ENCODE data around the gene CLASP1.
"Not testable (repeated sequence)": the region's sequence is repeated elsewhere in the genome, so short reads cannot be mapped to it uniquely, and the experiment has no call there.

The CLASP1 gene

DNA sequence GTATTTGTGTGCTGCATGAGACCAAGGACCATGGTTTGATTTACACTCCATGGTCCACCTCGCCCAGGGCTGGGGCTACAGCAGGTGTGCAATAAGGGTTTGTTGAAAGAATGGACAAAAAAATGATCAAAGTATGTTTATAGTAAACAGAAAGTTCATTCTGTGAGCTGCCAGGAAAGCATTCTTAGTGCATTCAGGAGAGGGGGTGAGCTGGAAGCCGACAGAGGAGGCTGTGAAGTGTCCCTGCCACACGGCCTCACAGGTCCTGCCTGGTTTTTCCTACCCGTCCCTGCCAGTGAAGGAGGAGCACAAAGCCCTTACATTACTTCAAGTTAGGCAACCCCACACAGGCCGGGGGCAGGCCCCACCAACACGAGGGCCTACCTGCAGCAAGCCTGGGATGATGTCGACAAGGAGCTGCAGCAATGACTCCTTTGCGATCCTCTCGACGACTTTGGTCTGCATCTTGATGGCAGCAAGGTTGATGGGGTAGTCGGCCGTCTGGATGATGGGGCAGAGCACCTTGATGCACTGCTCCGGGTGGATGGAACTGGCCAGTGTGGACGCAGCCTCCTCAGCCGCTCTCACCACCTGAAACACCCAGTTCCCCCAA is 301.0 kb downstream of the CLASP1 start:
- DNase-seq (ENCODE audit: low read depth): no peak

DNA sequence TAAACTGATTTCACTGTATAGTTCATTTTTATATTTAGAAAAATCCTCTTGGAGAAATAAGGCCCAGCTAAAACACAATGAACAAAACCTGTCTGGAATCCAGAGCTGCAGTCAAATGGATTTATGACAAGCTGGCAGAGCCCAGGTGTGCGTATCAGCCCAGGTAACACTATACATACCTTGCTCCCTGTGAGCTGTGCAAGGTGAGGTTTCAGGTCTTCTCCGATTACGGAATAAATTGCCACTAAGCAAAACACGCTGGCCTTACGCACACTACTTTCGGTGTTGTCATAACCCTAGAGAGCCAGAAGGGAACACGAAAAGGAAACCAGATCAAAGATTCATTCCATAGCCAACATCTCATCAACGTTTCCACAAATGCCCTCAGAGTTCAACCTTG is 302.4 kb downstream of the CLASP1 start:
- DNase-seq (ENCODE audit: low read depth): no peak

GRCh38 chr2:121346407-121346806 is 302.9 kb downstream of the CLASP1 start:
- no peak for DNase-seq (ENCODE audit: low read depth)

- DNase-seq (ENCODE audit: low read depth): no peak
Measured at GRCh38 chr2:121345887-121346286, 303.4 kb downstream of the CLASP1 start.

DNA sequence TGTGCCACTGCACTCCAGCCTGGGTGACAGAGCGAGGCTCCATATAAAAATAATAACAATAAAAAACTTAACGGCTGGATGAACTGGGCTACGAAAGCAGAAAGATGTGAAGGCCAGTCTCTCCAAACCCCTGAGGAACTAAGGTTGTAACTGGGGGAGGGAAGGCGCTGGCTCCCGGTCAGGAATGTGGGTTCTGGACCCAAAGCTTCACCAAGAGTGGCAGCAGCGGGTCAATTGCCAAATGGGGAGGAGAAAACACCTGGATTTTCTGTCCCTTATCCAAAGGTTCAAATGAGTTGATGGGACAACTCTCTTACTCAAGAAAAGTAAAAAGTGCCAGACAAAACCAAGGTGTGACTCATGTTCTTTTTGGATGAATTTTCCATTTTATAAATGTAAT is 304.2 kb downstream of the CLASP1 start:
- no peak for DNase-seq (ENCODE audit: low read depth)

GRCh38 chr2:121343828-121344399 is 305.3 kb downstream of the CLASP1 start:
- not testable (repeated sequence) for DNase-seq (ENCODE audit: low read depth)

DNA sequence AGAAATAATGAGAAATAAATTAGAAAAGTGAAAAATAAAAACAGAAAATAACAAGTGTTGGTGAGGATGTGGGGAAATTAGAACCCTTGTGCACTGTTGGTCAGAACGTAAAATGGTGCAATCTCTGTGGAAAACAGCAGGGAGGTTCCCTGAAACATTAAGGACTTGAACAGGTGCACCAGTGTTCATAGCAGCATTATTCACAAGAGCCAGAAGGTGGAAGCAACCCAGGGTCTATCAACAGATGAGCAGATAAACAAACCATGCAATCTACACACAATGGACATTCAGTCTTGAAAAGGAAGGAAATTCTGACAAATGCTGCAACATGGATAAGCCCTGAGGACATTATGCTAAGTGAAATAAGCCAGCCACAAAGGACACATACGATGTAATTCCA is 306.1 kb downstream of the CLASP1 start:
- DNase-seq (ENCODE audit: low read depth): no peak

DNA sequence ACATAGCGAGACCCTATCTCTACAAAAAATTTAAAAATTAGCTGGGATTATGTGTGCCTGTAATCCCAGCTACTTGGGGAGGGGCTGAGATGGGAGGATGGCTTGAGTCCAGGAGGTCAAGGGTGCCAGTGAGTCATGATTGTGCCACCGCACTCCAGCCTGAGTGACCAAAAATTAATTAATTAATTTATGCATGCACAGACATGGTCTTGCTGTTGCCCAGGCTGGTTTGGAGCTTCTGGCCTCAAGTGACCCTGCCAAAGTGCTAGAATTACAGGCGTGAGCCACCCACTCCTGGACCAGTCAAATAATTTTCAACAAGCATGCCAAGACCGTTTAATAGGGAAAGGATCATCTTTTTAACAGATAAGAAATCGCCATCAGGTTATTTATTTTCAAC is 306.5 kb downstream of the CLASP1 start:
- no peak for DNase-seq (ENCODE audit: low read depth)

- no peak for DNase-seq (ENCODE audit: low read depth)
Measured at GRCh38 chr2:121340926-121341325, 308.3 kb downstream of the CLASP1 start.

GRCh38 chr2:121338281-121338680 is 311.0 kb downstream of the CLASP1 start:
- no peak for DNase-seq (ENCODE audit: low read depth)

DNA sequence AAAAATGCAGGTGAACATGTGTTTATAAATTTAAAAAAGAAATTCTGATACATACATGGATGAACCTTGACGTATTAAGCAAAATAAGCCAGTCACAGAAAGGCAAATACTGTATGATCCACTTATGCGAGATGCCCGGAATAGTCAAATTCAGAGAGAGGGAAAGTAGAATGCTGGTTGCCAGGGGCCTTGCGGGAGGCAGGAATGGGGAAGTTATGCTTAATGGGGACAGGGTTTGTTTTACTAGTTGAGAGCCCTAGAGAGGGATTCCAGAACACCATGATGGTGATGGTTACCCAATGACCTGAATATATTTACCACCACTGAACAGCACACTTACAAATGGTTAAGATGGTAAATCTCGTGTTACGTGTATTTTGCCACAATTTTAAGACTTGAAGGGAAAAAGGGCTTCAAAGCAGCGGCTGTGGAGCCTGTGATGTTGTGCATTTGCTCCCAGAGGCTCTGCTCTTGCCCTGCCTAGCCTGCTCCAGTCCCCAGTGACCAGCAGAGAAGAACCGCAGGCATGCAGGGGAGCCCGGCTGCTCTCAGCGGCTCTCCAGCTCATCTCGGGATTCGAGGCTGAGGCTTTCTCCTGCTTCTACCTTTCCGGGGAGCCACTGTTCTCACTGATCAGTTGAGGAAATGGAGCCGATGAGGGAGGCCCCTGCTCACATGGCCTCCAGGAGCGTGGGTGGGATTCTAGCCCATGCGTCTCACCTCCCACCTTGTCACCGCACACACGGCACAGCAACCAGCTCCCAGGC is 312.6 kb downstream of the CLASP1 start:
- no peak for DNase-seq (ENCODE audit: low read depth)

DNA sequence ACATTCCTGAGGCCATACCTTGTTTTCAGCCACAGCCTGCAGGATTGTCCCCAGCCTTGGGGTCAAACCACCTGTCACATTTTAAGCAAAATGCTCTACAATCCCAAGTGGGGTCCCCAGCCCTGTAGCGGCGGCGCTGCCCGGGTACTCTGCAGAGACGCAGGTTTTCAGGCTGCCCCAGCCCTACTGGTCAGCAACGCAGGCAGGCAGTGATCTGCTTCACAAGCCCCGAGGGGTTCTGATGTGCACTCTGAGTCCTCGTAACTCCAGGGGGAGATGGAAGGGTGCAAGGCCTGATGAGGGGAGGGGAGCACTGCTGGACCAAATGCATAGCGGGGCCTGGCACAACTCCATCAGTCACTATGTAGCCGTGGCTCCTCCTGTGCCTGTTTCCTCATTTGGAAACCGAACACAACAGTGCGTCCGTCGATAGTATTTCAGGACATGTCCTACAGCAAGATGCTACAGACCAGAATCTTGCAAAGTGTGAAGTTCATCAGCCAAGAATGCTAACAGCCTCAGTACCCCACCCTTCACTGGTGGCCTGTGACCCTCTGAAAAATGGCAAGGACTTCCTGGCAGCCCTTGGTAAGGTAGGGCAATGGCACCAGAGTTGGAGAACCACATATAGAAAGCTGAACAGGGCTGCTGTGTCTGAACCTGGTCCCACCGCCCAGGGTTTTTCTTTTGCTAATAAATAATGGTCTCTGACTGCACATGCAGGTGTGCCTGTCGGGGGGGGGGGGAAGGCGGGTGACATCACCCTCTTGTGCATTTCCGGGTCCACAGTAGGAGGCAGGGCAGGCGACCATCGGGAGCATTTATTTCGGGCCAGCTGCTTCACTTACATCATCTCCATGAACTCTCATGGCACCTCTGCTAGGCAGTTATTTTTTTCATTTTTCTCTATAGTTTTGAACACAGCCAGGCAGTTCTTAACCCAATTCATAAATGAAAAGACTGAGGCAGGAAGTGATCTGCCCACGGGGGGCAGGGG is 313.7 kb downstream of the CLASP1 start:
- DNase-seq (ENCODE audit: low read depth): no peak

GRCh38 chr2:121334581-121335293 is 314.5 kb downstream of the CLASP1 start:
- no peak for DNase-seq (ENCODE audit: low read depth)

DNA sequence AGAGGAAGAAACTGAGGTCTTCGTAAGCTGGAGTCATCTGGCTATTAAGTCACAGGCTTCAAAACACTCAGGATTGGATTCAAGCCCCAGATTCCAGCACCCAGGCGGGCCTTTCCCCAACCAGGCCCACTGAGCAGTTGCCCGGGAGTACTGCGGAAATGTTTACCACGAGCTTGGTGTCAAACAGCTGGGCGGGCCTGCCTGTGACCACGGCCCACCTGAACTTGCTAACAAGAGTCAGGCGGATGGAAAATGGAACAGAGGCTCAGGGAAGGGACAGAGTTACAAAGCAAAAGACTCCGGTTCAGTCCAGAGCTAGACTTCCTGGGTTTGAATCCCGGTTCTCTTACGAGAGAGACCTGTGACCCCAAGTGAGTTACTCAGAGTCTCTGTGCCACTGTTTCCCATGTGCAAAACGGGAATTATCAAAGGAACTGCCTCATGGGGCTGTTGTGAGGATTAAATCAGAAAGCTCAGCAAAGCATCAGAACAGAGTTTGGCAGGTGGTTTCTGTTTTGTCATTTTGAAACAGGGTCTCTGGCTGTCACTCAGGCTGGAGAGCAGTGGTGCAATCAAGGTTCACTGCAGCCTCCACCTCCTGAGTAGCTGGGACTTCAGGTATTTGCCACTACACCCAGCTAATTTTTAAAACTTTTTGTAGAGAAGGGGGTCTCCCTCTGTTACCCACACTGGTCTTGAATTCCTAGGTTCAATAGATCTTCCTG is 315.3 kb downstream of the CLASP1 start:
- DNase-seq (ENCODE audit: low read depth): no peak

- no peak for DNase-seq (ENCODE audit: low read depth)
Measured at GRCh38 chr2:121333231-121333630, 316.0 kb downstream of the CLASP1 start.

DNA sequence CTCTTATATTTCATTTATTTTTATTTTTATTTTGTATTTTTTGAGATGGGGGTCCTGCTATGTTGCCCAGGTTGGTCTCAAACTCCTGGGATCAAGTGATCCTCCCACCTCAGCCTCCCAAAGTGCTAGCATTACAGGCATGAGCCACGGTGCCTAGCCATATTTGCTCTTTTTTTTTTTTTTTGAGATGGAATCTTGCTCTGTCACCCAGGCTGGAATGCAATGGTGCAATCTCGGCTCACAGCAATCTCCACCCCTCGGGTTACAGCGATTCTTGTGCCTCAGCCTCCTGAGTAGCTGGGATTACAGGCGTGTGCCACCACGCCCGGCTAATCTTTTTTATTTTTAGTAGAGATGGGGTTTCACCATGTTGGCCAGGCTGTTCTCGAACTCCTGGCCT is 317.9 kb downstream of the CLASP1 start:
- DNase-seq (ENCODE audit: low read depth): not testable (repeated sequence)

- no peak for DNase-seq (ENCODE audit: low read depth)
Measured at GRCh38 chr2:121330921-121331320, 318.3 kb downstream of the CLASP1 start.

GRCh38 chr2:121329786-121330185 is 319.5 kb downstream of the CLASP1 start:
- no peak for DNase-seq (ENCODE audit: low read depth)

DNA sequence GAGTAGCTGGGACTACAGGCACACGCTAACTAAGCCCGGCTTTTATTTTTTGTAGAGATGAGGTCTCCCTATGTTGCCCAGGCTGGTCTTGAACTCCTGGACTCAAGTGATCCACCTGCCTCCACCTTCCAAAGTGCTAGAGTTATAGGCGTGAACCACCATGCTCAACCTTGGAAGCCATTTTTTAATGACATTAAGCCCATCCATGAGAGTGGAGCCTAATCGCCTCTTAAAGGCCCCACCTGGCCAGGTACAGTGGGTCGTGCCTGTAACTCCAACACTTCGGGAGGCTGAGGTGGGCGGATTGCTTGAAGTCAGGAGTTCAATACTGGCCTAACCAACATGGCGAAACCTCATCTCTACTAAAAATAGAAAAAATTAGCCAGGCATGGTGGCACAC is 322.6 kb downstream of the CLASP1 start:
- no peak for DNase-seq (ENCODE audit: low read depth)

DNA sequence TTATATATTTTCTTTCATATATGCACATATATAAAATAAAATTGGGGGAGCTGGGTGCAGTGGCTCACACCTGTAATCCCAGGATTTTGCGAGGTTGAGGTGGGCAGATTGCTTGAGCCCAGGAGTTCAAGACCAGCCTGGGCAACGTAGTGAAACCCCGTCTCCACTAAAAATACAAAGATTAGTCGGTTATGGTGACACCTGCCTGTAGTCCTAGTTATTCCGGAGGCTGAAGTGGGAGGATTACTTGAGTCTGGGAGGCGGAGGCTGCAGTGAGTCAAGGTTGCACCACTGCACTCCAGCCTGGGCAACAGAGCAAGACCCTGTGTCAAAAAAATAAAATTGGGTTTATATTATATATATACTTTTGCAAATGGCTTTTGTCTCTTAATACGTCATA is 324.7 kb downstream of the CLASP1 start:
- DNase-seq (ENCODE audit: low read depth): no peak

GRCh38 chr2:121321476-121321875 is 327.8 kb downstream of the CLASP1 start:
- no peak for DNase-seq (ENCODE audit: low read depth)

Data from activated T-cell treated with anti-CD3 and anti-CD28 coated beads for 48 hours (primary cell).